HG03045 (cell line): Measurements from ENCODE around the gene RHOBTB3.

ENCODE experiments used
- ATAC-seq: cut with Tn5 transposase; IDR thresholded peaks from one replicate; pipeline ENCODE4 v1.9.1; 2021; ENCODE audit warnings: mild to moderate bottlenecking, moderate library complexity; ENCODE audit not compliant: unreplicated experiment

RHOBTB3 gene

DNA sequence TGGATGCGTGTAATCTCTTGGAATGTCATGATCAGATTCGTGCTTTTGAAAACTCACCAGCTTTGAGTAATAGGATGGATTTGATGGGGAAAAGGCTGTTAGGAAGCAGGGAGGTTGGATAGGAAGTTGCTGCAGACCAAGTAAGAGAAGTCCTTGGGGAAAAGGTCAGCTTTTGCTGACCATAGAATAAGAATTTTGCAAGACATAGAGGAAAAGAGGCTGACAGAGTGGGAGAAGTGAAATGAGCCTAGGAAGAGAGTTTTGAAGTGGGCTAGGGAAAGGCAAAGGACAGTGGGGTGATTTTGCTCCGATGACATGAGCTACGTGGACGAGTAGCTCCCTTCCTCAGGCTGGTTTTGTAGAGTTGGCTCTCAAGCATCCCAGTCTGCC, 31.5 kb downstream of the RHOBTB3 start:
- ATAC-seq, result no peak

DNA sequence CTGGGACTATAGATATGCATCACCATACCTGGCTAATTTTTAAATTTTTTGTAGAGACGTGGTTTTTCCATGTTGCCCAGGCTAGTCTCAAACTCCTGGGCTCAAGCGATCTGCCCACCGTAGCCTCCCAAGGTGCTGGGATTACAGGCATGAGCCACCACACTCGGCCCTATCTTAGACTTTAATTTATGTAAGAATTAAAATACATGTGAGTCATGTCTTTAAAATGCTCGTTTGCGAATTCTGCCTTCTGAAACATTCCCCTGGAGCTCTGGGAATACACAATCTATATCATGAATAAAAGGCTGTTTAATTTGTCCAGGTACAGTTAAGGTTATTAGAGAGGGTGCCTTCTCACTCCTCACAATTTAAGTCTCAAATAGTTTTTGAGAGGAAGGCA, 32.8 kb downstream of the RHOBTB3 start:
- ATAC-seq, result no peak

DNA sequence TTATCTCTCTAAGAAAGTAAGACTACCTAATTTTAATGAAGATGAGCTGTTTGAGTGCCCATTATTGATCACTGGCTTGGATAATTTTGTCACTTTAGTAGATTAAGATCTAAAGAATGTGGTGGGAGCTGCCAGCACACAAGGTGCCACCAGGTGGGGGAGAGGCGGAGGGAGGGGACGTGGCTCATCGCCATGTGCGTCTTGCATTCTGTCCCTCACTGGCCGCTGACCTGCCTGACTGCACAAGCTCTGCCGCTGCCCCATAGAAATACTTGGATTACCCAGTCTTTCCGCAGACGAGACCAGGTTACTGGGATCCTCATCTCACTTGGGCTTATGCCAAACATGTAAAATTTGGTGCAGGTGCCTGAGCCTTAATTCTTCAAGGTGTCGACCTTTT, 37.6 kb downstream of the RHOBTB3 start:
- ATAC-seq, result no peak

DNA sequence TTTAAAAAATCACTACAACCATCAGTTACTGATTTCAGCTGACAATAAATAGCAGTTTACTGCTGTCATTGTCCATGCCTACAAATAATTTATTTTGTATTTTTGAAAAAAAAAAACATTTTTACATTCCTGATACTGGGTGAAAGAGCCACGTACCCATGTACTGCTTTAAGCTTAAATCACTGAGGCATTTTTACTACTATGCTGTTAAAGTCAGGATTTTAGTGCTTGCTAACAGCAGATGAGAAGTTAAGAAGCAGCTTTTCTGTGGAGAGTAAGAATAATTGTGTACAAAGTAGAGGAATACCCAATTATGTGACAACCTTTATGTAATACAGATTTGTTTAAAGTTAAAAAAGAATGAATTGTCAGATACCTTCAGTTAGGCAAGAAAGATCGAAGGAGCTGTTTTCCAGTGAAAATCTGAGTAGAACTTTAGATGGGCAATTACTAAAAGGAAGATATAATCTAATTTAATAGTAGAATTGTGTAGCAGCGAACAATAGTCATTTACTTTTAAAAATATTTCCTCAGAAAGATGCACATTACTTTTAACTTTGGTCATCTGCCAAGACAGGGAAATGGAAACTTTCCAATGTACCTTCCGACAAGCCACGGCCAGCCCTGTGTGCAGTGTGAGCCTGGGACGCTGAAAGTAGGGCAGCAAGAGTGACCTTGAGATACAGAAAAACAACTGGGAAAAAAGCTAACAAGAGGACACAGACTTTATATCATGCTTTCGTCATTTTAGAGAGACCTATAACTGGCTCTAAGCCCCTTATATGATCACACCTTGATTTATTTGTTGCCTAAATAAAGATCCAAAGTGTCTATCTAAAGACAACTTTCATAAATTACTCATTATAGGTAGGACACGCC, 39.9 kb downstream of the RHOBTB3 start:
- no peak for ATAC-seq

GRCh38 chr5:95771892-95772291, 40.8 kb downstream of the RHOBTB3 start:
- no peak for ATAC-seq

- ATAC-seq, result no peak
These were observed 42.4 kb downstream of the RHOBTB3 start for GRCh38 chr5:95773335-95774059.

DNA sequence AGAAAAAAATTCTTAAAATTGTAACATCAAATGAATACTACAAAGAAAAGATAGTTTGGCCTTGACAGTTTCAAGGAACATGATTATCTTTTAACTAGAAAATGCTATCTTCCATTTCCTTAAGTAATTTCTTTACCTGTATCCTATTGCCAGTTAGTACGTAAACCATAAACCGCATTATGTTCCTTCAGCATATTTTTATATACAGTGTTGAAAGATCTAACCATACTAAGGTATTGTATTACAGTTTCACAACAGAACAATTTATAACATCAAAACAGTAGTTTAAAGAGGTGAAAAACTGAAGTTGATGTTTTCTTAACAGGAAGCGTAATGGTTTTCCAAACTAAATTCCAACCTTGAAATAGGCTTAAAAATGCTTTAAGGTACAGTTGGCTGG, 46.3 kb downstream of the RHOBTB3 start:
- ATAC-seq, result no peak

GRCh38 chr5:95778713-95779436, 47.7 kb downstream of the RHOBTB3 start:
- no peak for ATAC-seq

DNA sequence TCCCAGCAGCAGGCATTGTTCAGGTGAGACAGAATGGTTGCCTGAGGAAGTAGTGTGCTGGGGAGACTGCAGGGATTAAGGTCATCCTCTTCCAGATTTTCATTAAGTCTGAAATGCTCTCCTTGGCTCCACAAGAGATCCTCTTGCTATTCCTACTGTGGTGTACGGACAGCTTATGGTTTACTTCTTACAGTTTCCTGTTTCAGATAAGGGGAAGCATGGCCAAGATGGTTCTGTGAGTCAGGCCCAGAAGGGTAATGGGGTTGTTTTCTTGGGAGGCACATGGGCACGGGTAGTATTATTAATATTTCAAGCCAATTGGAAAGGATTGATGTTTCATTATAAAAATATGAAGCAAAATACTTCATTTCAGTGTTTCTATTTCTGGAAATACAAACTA, 48.5 kb downstream of the RHOBTB3 start:
- no peak for ATAC-seq

DNA sequence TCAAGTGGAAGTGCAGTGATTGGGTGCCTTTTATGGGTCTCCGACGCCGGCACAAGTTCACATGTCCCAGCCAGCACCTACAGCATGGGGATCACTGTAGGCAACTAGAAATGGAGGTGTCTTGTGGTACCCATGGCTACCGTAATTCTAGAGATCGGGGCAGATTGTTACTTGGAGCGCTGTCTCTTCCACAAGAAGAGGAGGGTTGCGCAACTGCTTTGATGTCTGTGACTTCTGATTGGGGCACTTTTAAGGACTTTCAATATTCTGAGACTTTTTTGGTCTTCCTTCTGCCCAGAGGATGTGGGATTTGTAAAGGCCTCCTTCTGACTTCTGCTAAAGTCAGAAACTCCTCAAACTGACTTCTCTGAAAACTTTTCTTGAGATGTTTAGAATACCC, 49.5 kb downstream of the RHOBTB3 start:
- ATAC-seq, result no peak

DNA sequence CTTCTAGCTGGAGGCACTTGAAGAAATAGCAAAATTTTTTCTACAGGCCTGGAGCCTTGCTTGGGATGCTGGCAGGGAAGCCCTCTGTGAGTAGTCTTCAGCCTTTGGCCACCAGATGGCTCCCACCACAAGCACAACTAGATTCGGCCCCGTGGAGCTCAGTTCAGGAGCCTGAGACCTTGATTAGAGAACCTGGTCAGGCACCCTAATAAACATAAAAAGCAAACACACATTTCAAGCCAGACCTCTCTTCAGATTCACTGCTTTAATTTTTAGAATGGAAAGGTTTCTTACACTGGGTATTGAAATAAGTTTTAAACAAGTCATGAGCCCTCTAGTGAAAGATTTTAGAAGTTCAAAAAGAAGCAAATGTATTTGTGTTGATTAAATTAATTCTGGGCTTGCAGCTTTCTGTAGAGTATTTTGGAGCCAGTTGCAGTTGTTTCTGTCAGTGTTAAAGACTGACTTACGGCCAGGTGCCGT, 50.0 kb downstream of the RHOBTB3 start:
- peak; percentile 97 for ATAC-seq

- ATAC-seq, result no peak
These were observed 51.0 kb downstream of the RHOBTB3 start for GRCh38 chr5:95782181-95782580.

GRCh38 chr5:95783661-95784060, 52.5 kb downstream of the RHOBTB3 start:
- ATAC-seq, result no peak

DNA sequence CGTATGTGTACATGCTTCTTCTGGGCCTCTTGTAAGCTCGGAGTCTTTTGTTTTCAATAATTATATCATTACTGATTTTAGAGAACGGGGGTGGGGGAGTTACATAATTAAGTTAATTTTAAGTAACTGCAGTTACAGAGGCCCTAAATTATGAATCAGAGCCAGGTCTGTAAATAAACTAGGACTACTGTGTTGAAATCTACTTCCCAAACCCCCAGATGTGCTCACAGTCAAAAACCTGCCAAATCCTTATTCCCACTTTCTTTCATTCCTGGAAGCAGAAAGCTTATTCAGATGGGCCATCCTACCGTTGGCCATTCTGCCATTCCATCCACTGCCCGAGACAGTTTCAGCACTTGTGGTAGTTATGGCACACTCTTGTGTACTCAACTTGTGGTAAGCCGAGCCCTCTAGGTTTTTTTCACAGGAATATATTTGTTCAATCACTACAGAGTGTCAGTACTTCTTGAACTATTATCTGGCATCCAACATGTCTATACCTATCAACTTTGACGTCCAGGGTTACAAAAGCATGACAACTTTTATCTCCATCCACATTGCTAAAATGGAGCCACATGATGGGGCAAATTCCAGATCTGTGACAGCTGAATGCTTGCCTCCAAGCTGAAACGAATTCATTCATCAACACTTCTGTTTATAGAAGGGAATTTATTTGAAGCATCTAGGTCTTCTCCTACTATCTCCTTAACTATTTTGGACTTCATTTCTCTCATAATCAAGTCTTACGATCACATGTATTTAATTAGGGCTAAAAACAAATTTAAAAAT, 53.6 kb downstream of the RHOBTB3 start:
- ATAC-seq, result no peak

DNA sequence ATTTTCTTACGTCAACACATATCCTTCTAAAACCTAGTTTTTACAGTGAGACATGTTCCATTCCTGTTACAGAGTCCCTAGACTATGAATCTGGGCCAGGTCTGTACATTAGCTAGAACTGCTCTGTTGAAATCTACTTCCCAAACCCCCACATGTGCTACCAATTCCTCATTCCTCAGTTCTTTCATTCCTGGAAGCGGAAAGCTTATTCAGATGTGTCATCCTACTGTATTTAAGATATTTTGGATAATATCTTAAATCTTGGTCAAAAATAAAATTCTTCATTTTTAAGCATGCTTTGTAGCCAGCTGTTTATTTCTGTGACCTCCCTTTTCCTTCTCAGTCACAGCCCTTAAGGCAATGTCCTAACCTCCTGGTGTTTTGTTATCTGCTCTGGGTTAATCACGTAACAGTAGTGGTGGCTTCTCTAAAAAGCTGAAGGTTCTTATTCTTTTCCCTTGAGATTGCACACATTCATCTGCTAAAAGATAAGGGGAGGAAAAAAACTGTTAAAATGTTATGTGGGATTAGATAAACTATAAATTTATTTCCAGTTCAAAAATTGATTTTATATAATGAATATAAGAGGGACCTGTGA, 55.8 kb downstream of the RHOBTB3 start:
- no peak for ATAC-seq

DNA sequence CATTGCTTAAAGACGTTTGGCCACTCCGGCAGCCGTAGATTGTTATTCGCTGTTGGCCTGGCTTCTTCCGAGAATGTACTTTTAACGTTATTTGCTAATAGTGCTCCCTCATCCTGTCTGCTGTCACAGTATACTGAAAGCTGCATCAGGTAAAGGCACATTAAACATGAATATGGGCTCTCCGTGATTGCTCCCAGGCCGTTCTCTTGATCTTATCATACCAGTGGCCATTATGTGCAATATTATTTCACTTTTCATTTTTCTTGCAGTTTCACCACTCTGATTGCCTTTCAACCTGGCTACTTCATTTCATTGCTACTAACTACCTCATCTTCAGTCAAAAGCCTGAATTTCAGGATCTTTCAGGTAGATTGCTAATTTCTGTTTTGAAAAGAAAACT, 57.4 kb downstream of the RHOBTB3 start:
- no peak for ATAC-seq

- no peak for ATAC-seq
These were observed 60.6 kb downstream of the RHOBTB3 start for GRCh38 chr5:95791751-95792150.

DNA sequence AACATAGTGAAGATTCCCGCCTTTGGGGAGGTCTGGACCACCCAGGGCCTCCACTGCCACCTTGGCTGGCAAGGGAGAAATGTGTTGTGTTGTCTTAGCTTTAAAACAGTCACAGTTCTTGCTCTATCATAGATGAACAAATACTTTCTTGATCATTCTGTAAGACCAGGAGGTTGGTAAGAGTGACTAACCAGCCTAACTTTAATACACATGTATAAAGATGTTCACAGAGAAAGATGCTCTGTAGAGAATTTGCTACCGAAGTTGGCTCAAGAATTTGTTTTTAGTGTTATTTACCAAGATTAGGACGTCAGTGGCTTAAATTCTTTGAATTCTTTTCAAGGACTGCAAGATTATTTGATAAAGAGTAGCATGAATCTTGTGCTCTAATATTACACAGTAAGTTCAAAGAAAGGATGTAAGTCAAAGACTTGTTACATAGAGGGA, 63.0 kb downstream of the RHOBTB3 start:
- no peak for ATAC-seq

DNA sequence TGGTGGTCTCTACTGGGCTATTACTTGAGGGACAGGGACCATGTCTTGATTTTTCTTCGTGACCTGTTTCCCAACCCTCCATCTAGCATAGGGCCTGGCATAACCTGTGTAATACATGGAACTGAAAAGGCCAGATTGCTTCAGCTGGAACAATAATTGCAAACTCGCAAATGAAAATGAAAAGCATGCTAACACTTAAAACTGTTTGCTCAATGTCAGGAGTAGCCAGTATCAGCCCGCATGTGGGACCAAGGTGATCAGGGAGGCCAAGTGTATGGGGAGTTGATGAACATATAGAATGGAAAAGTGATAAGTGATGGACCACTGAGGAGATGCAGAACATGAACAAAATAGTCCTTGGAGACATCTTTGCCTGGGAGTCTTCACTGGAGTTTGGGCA, 66.2 kb downstream of the RHOBTB3 start:
- no peak for ATAC-seq

DNA sequence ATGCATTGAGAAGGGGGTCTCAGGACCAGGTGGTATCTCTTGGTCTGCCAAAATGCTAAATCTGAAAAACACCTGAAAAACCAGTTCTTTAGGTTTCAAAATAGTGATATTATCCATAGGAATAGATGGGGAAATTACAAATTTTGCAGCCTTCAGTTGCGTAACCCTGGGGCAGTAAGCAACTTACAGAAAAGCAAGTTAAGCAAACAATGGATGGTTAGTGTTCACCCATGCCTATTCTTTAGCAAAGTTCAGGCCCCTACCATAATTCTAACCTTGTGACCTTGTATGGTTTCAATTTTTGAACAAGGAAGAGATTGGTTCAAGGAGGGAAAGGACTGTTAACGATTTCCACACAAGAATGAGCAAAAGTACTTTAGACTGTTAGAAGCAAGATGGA, 66.9 kb downstream of the RHOBTB3 start:
- ATAC-seq, result no peak
